GM10266 (cell line): Measurements from ENCODE around the gene ACSM2A.
"Not testable (repeated sequence)": the region's sequence is repeated elsewhere in the genome, so short reads cannot be mapped to it uniquely, and the experiment has no call there.

Experiments
- DNase-seq: peaks from one replicate; pipeline ENCODE4 v3.0.0; 2012; ENCODE audit errors: extremely low spot score
- TF ChIP-seq, protein P1 (sequence below): IDR thresholded peaks from 2 replicates; pipeline ENCODE4 v1.5.1; 2012; ENCODE audit warnings: mild to moderate bottlenecking, low read depth; ENCODE audit not compliant: control insufficient read depth, insufficient read depth; ENCODE audit errors: missing control alignments

ACSM2A gene, protein sequence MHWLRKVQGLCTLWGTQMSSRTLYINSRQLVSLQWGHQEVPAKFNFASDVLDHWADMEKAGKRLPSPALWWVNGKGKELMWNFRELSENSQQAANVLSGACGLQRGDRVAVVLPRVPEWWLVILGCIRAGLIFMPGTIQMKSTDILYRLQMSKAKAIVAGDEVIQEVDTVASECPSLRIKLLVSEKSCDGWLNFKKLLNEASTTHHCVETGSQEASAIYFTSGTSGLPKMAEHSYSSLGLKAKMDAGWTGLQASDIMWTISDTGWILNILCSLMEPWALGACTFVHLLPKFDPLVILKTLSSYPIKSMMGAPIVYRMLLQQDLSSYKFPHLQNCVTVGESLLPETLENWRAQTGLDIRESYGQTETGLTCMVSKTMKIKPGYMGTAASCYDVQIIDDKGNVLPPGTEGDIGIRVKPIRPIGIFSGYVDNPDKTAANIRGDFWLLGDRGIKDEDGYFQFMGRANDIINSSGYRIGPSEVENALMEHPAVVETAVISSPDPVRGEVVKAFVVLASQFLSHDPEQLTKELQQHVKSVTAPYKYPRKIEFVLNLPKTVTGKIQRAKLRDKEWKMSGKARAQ

DNA sequence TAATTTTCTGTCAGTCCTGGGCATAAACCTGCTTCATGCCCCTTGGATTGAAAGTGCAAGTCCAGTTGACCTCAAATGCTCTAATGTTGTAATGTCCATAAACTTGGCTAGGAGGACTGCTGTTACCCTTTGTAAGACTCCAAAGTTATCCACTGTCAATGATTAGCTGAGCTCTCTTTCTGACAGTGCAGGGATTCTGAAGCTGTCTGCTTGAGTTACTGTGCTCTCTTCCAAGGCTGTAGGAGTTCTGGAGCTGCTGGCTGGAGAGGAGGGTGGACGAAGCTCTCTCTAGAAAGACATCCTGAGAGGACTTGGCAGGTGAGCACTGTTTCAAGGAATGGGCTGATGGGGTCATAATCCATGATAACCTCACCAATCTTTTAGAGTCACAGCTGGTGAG lies at the start of gene ACSM2A:
Gene ACSM2A (plus strand): TSS at position 158 of the 400 bp plus-strand sequence. CDS start 8,594 bp downstream, outside the sequence.
- DNase-seq: not testable (repeated sequence)

DNA sequence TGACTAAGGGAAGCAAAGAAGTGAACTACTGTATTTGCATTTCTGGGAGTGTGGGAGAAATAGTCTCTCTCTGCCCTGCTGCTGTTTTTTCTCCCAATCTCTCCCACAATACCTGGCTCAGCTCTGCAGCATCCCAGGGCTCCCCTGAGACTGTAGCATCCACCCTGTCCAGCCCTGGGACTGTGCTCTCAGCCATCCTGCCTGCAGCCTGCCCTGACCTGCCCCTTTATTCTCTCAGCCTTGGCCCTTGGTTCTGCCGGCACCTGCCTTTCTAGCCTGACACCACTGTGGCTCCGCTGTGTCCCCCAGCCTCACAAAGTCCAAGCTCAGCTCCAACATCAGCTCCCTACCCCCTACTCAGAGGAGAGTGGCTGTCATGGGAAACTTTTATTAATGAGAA lies 48.7 kb upstream of the ACSM2A start:
- DNase-seq: no peak
- TF ChIP-seq, protein P1, sequence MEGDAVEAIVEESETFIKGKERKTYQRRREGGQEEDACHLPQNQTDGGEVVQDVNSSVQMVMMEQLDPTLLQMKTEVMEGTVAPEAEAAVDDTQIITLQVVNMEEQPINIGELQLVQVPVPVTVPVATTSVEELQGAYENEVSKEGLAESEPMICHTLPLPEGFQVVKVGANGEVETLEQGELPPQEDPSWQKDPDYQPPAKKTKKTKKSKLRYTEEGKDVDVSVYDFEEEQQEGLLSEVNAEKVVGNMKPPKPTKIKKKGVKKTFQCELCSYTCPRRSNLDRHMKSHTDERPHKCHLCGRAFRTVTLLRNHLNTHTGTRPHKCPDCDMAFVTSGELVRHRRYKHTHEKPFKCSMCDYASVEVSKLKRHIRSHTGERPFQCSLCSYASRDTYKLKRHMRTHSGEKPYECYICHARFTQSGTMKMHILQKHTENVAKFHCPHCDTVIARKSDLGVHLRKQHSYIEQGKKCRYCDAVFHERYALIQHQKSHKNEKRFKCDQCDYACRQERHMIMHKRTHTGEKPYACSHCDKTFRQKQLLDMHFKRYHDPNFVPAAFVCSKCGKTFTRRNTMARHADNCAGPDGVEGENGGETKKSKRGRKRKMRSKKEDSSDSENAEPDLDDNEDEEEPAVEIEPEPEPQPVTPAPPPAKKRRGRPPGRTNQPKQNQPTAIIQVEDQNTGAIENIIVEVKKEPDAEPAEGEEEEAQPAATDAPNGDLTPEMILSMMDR: no peak

DNA sequence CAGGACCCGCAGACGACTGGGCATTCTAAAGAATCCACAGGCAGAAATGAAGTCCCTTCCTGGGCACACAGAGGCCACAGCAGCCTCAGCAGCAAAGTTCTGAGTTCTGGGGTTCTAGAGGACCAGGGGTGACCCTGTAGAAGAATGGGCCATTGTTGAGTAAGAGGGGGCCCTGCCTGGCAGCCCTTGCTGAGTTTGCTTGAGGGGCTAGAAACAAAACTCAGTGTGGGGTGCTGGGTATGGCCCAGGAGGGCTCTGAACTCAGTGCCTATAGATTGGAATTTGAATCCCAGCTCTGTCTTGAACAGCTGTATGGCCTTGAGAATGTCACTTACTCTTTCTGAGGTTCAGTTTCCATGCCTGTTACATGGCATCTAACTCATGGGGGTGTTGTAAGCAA lies 46.7 kb upstream of the ACSM2A start, which contains the start of gene PDILT:
Gene PDILT (minus strand): TSS at position 101 of the 400 bp plus-strand sequence. CDS start 5,437 bp downstream, outside the sequence.
- TF ChIP-seq, protein P1: no peak
- DNase-seq: no peak

DNA sequence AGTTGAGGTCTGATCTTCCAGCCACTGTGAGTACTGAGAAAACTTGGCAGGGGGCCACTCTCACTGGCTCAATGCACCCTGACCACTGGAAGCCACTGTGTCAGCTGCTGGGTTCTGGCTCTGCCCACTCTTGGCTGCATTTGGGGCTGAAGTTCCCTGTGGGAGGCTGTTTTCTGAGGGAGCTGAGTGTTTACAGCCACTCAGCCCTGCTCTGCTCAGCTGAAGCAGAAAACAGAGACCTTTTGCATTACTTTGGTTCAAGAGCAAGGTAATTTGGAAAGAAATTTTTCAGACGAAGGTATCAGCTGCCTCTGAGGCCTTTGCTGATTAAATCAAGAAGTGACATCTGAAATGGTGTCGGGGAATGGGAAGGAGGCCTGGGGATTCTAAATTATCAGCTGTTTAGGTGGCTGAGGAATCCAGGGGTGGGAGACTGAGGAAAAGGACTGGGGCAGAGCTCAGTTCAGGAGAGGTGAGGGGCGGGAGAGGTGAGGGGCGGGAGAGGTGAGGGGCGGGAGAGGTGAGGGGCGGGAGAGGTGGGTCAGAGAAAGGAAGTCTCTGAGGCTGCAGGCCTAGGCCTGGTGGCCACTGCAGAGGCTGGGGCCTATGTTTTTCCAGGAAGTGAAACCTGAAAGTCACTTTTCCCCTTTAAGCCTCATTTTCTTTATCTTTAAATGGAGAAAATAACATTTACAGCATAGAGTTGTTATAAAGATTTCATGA lies 41.8 kb upstream of the ACSM2A start, which contains the start of gene ACSM5:
Gene ACSM5 (plus strand): TSS at position 137 of the 723 bp plus-strand sequence. CDS start 1,951 bp downstream, outside the sequence.
- DNase-seq: peak; percentile 14
- TF ChIP-seq, protein P1: no peak

DNA sequence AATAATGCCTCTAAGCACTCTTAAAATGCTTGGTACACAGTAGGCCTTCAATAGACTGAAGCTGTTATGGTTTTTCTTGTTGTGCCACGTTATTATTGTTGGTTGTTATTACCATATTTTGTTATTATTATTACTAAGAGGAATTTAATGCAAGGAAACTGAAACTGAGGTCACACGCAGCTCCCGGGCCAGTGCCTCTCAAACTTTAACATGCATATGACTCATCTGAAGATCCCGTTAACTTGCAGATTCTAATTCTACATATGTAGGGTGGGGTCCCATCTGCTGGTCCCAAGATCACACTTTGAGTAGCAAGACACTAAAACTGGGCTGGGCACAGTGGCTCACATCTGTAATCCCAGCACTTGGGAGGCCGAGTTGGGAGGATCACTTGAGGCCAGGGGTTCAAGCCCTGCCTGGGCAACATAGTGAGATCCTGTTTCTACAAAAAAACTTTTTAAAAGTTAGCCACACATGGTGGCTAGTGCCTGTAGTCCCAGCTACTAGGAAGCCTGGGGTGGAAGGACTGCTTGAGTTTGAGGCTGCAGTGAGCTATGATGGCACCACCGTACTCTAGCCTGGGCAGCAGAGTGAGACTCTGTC lies 41.1 kb upstream of the ACSM2A start:
- TF ChIP-seq, protein P1: no peak
- DNase-seq: peak; percentile 37

DNA sequence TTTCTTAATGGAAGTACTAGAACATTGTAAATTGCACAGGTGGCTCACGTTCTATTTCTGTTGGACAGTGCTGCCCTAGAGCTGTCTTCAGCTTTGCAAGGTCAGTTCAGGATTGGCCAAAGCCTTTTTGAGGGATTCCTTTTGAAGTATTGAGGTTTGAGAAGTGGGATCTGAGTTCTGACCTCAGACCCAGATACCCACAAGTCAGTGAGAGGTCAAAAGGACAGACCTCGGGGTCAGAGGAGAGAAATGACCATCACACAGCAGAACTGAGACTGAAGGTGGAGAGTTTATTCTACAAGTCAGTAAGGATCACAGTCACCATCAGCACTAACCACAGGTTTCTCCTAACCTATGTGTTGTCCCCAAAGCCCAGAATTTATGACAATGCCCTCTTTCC lies 40.3 kb upstream of the ACSM2A start:
- no peak for DNase-seq
- TF ChIP-seq, protein P1: no peak

DNA sequence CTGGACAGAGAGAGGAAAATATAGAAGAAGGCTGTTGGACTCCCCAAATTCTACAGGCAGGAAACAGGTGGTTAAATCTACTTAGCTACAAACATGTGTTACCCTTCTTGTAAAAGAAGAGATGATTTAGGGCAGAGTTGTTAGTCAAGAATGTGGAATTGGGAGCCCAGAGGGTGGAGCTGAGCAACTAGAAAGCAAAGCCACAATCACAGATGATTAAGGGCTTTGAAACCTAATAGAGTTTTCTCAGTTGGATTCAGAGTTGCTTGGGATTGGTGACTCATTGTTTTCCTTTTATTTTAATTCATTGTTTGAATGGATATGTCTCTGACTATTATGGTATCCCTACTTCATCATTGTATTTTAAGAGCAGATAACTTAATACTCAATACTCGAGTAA lies 35.8 kb upstream of the ACSM2A start:
- TF ChIP-seq, protein P1: no peak
- DNase-seq: no peak

DNA sequence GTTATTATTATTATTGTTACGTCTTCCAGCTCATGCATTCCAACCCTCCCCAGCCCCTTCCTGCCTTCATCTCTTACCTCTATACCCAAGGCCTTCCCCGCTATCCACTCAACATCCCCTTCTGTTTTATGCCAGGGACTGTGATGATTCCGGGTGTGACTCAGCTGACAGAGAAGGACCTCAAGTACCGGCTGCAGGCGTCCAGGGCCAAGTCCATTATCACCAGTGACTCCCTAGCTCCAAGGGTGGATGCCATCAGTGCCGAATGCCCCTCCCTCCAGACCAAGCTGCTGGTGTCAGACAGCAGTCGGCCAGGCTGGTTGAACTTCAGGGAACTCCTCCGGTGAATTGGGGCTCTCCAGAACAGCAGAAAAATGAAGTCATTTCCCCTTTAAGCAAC lies 32.2 kb upstream of the ACSM2A start:
- not testable (repeated sequence) for DNase-seq

DNA sequence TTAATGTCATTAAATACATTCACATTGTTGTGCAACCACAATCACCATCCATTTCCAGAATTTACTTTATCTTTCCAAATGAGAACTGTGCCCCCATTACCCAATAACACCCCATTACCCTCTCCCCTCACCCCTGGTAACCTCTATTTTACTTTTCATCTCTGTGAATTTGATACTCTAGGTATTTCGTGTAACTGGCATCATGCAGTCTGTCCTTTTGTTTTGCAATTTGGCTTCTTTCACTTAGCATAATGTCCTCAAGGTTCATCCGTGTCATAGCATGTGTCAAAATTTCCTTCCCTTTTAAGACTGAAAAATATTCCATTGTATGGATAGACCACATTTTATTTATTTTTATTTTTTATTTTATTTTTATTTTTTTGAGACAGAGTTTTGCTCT lies 29.6 kb upstream of the ACSM2A start:
- DNase-seq: not testable (repeated sequence)

DNA sequence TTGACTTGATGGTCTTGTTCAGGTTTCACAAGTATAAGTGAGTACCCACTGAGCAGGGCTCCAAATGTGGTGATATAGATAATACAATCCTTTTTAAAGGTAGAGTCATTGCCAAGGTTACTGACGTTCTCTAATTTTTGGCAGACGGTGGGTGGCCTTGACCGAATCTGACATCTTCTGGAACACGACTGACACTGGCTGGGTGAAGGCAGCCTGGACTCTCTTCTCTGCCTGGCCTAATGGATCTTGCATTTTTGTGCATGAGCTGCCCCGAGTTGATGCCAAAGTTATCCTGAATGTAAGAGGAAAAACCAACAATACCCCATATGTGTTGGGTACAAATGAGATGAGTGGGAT lies 27.6 kb upstream of the ACSM2A start:
- DNase-seq: not testable (repeated sequence)
